GM12874 (cell line): ENCODE measurements around the gene RASGEF1C.

ENCODE experiments used
- CTCF ChIP-seq: IDR thresholded peaks from 2 replicates; pipeline ENCODE4 v1.5.1; 2011; ENCODE audit warnings: low read depth, mild to moderate bottlenecking, control low read depth, low read length, moderate library complexity; ENCODE audit not compliant: insufficient read depth

Gene RASGEF1C

GRCh38 chr5:180172447-180173197 is 36.4 kb downstream of the RASGEF1C start:
- no peak for TF ChIP-seq CTCF

DNA sequence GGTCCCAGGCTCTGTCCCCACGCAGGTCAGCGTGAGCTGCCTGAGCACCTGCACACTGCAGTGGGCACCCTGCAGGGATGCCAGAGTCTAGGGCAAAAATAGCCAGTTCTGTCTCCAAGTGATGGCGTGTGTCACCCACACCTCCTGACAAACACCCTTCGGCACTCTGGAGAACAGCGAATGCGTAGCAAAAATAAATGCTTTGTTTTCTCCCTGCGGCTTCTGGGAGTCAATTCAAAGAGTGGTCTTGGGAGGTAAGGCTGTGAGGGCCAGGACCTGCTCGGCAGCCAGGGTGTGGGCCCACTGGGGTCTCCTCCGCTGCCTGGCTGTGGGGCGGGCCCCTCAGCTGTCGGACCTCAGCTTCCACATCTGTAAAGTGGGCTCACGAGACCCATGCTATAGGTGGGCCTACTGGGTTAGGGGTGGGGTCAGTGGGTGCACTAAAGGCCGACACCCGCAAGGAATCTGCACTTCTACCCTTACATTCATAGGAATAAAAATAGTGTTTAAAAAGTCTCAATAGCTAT is 37.4 kb downstream of the RASGEF1C start:
- TF ChIP-seq CTCF: no peak

DNA sequence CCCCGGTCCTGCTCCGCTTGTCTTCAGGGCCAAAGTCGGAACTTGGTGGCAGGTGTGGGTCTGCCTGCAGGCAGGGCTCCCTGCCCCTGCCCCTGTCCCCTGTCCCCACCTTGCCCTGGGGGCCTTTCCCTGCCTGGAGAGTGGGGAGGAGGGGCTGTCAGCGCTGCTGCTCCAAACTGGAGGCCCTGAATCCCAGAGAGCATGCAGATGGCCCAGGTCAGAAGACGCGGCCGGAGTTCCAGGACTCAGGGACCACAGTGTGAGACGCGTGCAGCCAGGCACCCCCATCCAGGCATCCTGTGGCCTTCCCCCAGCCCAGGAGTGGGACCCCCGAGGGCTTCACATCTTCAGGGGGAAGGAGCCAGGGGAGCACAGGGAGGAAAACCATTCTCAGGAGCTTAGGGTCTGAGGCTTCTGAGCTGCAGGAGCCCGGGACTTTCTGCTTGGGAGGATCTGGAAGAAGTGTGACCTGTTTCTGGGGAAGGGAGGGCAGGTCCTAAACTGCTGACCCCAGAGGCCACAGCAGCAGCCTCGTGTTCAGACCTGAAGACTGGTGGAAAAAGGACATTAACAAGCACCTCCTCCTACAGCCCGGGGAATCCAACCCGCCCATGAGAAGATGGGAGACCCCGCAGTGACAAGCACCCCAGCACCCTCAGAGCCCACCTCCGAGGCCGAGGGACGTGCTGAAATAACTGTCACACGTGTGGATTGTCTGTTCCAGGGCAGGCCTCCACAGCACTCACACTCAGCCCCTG is 38.0 kb downstream of the RASGEF1C start:
- TF ChIP-seq CTCF: no peak

DNA sequence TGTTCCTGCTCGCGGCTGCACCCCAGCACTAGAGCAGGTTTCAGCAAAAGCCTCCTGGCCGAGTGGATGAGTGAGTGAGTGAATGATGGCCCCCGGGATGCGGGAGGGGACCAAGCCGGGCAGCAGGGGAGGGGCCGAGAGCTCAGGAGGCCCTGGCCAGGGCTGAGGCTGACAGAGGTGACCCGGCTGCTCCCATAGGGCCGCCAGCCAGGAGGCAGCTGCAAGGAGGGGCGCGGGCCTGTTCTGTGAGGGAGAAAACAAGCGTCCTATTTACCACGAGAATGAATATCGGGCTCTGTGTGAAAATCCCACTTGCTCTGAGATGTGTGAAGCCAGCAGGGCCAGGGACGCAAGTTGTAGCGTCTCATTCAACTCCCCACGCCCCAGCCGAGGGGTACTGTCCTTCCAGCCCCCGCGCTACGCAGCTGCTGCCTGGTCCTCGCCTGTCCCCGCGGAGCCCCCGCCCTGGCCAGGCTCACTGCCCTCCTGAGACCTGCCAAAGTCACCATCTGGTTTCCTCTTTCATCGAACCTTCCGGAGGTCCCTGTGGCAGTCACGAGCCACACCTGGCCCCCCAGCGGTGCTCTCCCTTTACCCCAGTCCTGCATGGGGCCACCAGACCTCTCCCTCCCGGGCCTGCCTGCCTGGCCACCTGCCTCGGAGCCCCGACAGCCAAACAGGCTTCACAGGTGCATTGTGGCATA is 38.8 kb downstream of the RASGEF1C start:
- TF ChIP-seq CTCF: no peak

GRCh38 chr5:180169248-180170105 is 39.5 kb downstream of the RASGEF1C start:
- no peak for TF ChIP-seq CTCF

GRCh38 chr5:180168758-180169157 is 40.3 kb downstream of the RASGEF1C start:
- TF ChIP-seq CTCF: no peak
